OCI-LY7 (cell line): ENCODE results near the gene BARX1. TPM values are rescaled to one million over a fixed set of nuclear protein-coding genes. Genes with fewer than 3 reads are reported as not detected.
"Not testable (repeated sequence)": the region's sequence is repeated elsewhere in the genome, so short reads cannot be mapped to it uniquely, and the experiment has no call there.

Experiments
- BruUV-seq: library from RNA; stranded (reverse); fragments of 400-500 nt; replicated peaks from 2 replicates; lab custom pipeline; 2021; lab: Mats Ljungman, UMichigan
- CTCF ChIA-PET: fragments of 300-600 bp; sonication (Branson Sonifier 250); formaldehyde crosslinking; loops from one replicate; lab custom pipeline; 2022; ENCODE audit warnings: antibody characterized with exemption; ENCODE audit not compliant: unreplicated experiment; lab: Charles Lee
- POLR2A ChIA-PET: fragments of 300-600 bp; sonication (Branson Sonifier 250); formaldehyde crosslinking; loops from one replicate; lab custom pipeline; 2022; ENCODE audit warnings: antibody characterized with exemption; lab: Charles Lee
- DNase-seq: peaks from one replicate; pipeline ENCODE4 v3.0.0-alpha.2; 2015; ENCODE audit warnings: low spot score
- H2AFZ ChIP-seq: fragments of 200-600 bp; sonication (generic), shearing (Covaris generic); 2 replicates; pipeline ENCODE4 v1.6.1; 2014; ENCODE audit warnings: mild to moderate bottlenecking, antibody characterized with exemption, low read length, moderate library complexity
- H3K27ac ChIP-seq: fragments of 200-600 bp; sonication (generic); 2 replicates; pipeline ENCODE4 v1.5.1; 2014; ENCODE audit warnings: mixed run types, low read depth, mild to moderate bottlenecking, moderate library complexity, low read length, inconsistent platforms; ENCODE audit not compliant: poor library complexity, severe bottlenecking
- H3K36me3 ChIP-seq: fragments of 200-600 bp; sonication (generic); 2 replicates; pipeline ENCODE4 v1.6.1; 2014; ENCODE audit warnings: mild to moderate bottlenecking, antibody characterized with exemption, low read length, moderate library complexity, mixed read lengths; ENCODE audit not compliant: insufficient read depth
- H3K4me1 ChIP-seq: fragments of 200-600 bp; sonication (generic); 2 replicates; pipeline ENCODE4 v1.5.1; 2014; ENCODE audit warnings: mild to moderate bottlenecking, low read length; ENCODE audit not compliant: insufficient read depth, poor library complexity, severe bottlenecking
- H3K4me2 ChIP-seq: fragments of 200-600 bp; sonication (generic); 2 replicates; pipeline ENCODE4 v1.6.1; 2014; ENCODE audit warnings: mild to moderate bottlenecking, low read length
- H3K4me3 ChIP-seq: fragments of 200-600 bp; sonication (generic); 2 replicates; pipeline ENCODE4 v1.5.1; 2014; ENCODE audit warnings: mild to moderate bottlenecking, low read depth, low read length; ENCODE audit not compliant: poor library complexity, severe bottlenecking
- H3K79me2 ChIP-seq: fragments of 200-600 bp; sonication (generic); 2 replicates; pipeline ENCODE4 v1.6.1; 2016; ENCODE audit warnings: low read depth, mild to moderate bottlenecking, low read length, moderate library complexity, mixed read lengths; ENCODE audit not compliant: insufficient read depth
- H3K9me2 ChIP-seq: fragments of 200-600 bp; sonication (generic); 2 replicates; pipeline ENCODE4 v1.6.1; 2016; ENCODE audit warnings: mild to moderate bottlenecking, low read length, mixed read lengths; ENCODE audit not compliant: insufficient read depth
- H3K9me3 ChIP-seq: fragments of 200-600 bp; sonication (generic); 2 replicates; pipeline ENCODE4 v1.6.1; 2014; ENCODE audit warnings: mild to moderate bottlenecking, mixed run types, low read length, mixed read lengths
- H4K20me1 ChIP-seq: fragments of 200-600 bp; sonication (generic); 2 replicates; pipeline ENCODE4 v1.6.1; 2014; ENCODE audit warnings: mild to moderate bottlenecking, antibody characterized with exemption, low read length, moderate library complexity, mixed read lengths; ENCODE audit not compliant: insufficient read depth
- CTCF ChIP-seq: fragments of 200-600 bp; sonication (generic); conservative IDR thresholded peaks from 2 replicates; pipeline ENCODE4 v1.5.1; 2014; ENCODE audit warnings: mild to moderate bottlenecking, antibody characterized with exemption, low read length, moderate library complexity, mixed read lengths
- EZH2phosphoT487 ChIP-seq: fragments of 200-600 bp; sonication (generic); IDR thresholded peaks from 2 replicates; pipeline ENCODE4 v1.6.1; 2018; ENCODE audit warnings: low read depth, borderline replicate concordance, mild to moderate bottlenecking, mixed run types, antibody characterized with exemption, low read length, moderate library complexity, mixed read lengths
- intact Hi-C: fragments of 100-400 bp; cut with micrococcal nuclease; formaldehyde crosslinking; loops from one replicate; pipeline ENCODE4 v1.10.0; 2022; ENCODE audit not compliant: unreplicated experiment
- total RNA-seq, 2 experiments: library from RNA; depleted of rRNA in 1 of 2; stranded (reverse); fragments of >200 nt in 1 of 2; shearing (Covaris generic) in 1 of 2; gene quantifications; 2 replicates each; pipeline ENCODE4 v1.2.3, GENCODE V29; 2014 to 2022

BARX1 gene
- total RNA-seq, 2 experiments from 2014 or later = not detected

- Histone ChIP-seq H3K79me2 (no peaks in the 10 kb centered on the region), H3K4me2 (no peak overlapping the region), H3K4me3 (no peak overlapping the region), H3K36me3 (no peaks in the 10 kb centered on the region), H3K9me3 (no peaks in the 10 kb centered on the region), H4K20me1 (no peaks in the 10 kb centered on the region), H2AFZ (no peak overlapping the region), H3K9me2 (no peaks in the 10 kb centered on the region), H3K4me1 (no peaks in the 10 kb centered on the region), H3K27ac (no peak overlapping the region)
- BruUV-seq = no TSS peak
- no peak for TF ChIP-seq EZH2phosphoT487
- no peak for TF ChIP-seq CTCF
- CTCF ChIA-PET = no interaction called here
- DNase-seq = no peak
- POLR2A ChIA-PET = no interaction called here
- intact Hi-C loops = no loop called here
Measured at GRCh38 chr9:93941493-93941892, 13.7 kb downstream of the BARX1 start.

- Histone ChIP-seq H3K4me1 (no peaks in the 10 kb centered on the region), H3K4me2 (no peak overlapping the region), H2AFZ (no peak overlapping the region), H3K79me2 (no peaks in the 10 kb centered on the region), H3K9me3 (no peaks in the 10 kb centered on the region), H3K9me2 (no peaks in the 10 kb centered on the region), H3K27ac (no peak overlapping the region), H3K4me3 (no peak overlapping the region), H3K36me3 (no peaks in the 10 kb centered on the region), H4K20me1 (no peaks in the 10 kb centered on the region)
- intact Hi-C loops = no loop called here
- DNase-seq = no peak
- ChIA-PET POLR2A (interaction anchor here (0.5 kb wide), 1 partner anchor 70 kb away, joined by 4 read pairs; no protein-coding TSS in a partner anchor), CTCF (no interaction called here)
- no TSS peak for BruUV-seq
- TF ChIP-seq CTCF (no peak), EZH2phosphoT487 (no peak)
Measured at GRCh38 chr9:93940951-93941350, 14.2 kb downstream of the BARX1 start.

- CTCF ChIA-PET, intact Hi-C loops, H3K9me3 ChIP-seq, BruUV-seq, H3K27ac ChIP-seq, H3K9me2 ChIP-seq, H4K20me1 ChIP-seq, H3K4me2 ChIP-seq, H3K4me1 ChIP-seq, H2AFZ ChIP-seq, DNase-seq, H3K79me2 ChIP-seq, H3K4me3 ChIP-seq, POLR2A ChIA-PET, H3K36me3 ChIP-seq: not testable (repeated sequence)
Measured at GRCh38 chr9:93939589-93939988, 15.6 kb downstream of the BARX1 start.
